HFFc6 (cell line): Measurements from ENCODE around the gene APBB2. TPM values are rescaled to one million over a fixed set of nuclear protein-coding genes. Genes with fewer than 3 reads are reported as not detected.

Experiments
- DNase-seq: peaks from one replicate; pipeline ENCODE4 v3.0.0-alpha.2; 2018
- H3K27ac Mint-ChIP-seq: 2 replicates; pipeline ENCODE4 v1.8.0; 2020; ENCODE audit warnings: mild to moderate bottlenecking, mixed read lengths
- H3K27me3 Mint-ChIP-seq: 2 replicates; pipeline ENCODE4 v1.8.0; 2021; ENCODE audit warnings: mild to moderate bottlenecking, moderate library complexity, mixed read lengths; ENCODE audit not compliant: insufficient read depth
- H3K36me3 Mint-ChIP-seq: 2 replicates; pipeline ENCODE4 v1.8.0; 2021; ENCODE audit warnings: low read depth, mixed read lengths
- H3K4me1 Mint-ChIP-seq: 2 replicates; pipeline ENCODE4 v1.8.0; 2020; ENCODE audit warnings: low read depth, mixed read lengths
- H3K4me3 Mint-ChIP-seq: 2 replicates; pipeline ENCODE4 v1.8.0; 2020; ENCODE audit warnings: mild to moderate bottlenecking, moderate library complexity, mixed read lengths
- H3K9me3 Mint-ChIP-seq: 2 replicates; pipeline ENCODE4 v1.8.0; 2020; ENCODE audit warnings: mild to moderate bottlenecking, mixed read lengths
- total RNA-seq, 6 experiments: library from RNA; stranded (reverse); fragmentation: NEBNext Ultra II Directional; extraction: Animal tissue kit (Norgen Biotek cat#: 25700); gene quantifications; 2 replicates in 1 of 6; 3 replicates in 5 of 6; pipeline ENCODE4 v1.2.3, GENCODE V29; 2021
- TF ChIP-seq, protein P1 (sequence below): fragments of 200-600 bp; sonication (generic); IDR thresholded peaks from 2 replicates; pipeline ENCODE4 v1.5.0; 2021; ENCODE audit warnings: antibody characterized with exemption, mild to moderate bottlenecking

APBB2 gene
- total RNA-seq, 6 experiments from 2014 or later: 32.4 to 45.5 (median 35.8) TPM

DNA sequence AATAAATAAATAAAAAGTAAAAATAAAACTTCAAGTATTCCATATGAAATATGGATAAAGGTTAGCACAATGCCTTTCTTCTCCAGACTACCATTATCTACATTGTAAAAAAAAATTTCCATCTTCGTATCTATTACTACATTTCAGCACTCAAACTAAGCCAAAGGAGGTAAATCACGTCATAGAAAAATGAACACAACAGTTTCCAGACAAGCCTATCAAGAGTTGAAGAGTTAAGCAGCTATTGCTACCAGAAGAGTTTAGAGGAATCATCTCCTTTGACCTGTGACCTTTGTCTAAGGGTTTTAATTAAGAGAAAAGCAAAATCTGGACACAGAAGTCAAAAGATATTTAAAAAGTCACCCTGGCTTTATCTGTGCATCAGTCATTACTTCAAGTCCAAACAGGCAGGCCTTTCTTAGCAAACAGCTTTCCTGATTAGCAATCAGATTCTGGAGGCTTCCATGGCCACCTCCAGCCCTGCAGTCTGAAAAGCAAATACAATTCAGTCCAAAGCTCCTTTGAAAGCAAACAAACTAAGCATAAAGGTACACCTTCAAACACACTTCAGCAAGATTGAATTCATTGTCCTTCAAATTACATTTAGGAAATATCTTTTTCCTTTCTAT, 82.2 kb downstream of the APBB2 start:
- TF ChIP-seq, protein P1, sequence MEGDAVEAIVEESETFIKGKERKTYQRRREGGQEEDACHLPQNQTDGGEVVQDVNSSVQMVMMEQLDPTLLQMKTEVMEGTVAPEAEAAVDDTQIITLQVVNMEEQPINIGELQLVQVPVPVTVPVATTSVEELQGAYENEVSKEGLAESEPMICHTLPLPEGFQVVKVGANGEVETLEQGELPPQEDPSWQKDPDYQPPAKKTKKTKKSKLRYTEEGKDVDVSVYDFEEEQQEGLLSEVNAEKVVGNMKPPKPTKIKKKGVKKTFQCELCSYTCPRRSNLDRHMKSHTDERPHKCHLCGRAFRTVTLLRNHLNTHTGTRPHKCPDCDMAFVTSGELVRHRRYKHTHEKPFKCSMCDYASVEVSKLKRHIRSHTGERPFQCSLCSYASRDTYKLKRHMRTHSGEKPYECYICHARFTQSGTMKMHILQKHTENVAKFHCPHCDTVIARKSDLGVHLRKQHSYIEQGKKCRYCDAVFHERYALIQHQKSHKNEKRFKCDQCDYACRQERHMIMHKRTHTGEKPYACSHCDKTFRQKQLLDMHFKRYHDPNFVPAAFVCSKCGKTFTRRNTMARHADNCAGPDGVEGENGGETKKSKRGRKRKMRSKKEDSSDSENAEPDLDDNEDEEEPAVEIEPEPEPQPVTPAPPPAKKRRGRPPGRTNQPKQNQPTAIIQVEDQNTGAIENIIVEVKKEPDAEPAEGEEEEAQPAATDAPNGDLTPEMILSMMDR: no peak
- peaks cover 53% of the 10 kb centered on the region for H3K4me1 Mint-ChIP-seq
- no peak overlapping the region for H3K4me3 Mint-ChIP-seq
- DNase-seq: no peak
- H3K9me3 Mint-ChIP-seq: no peaks in the 10 kb centered on the region
- peaks cover under 1% of the 10 kb centered on the region; the same call in 1 of the 2 replicates for H3K36me3 Mint-ChIP-seq
- peaks cover 2% of the 10 kb centered on the region for H3K27me3 Mint-ChIP-seq
- H3K27ac Mint-ChIP-seq: 0 out of 2 replicates have a peak overlapping the region, but pooled peaks have one; percentile 13

DNA sequence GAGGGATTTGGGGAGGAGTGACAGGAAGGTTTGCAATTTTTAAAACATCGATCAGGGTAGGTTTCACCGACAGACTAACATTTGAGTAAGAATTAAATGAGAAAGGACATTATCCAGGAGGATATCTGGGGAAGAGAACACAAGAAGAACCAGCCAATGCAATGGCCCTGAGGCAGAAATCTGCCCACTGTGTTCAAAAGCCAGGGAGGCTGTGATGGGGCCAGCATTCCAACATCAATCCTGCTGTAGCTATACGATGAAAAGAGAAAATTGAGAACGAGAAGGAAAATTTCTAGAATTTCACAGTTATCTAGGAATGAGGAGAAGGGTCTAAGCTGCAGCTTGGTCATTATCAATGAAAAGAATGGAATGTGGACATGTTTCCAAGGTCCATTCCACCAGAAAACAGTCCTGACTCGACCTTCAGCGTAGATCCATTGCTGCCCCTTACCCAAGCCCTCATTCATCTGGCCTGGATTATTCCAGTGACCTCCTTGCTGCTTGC, 84.4 kb downstream of the APBB2 start:
- Mint-ChIP-seq H3K9me3 (no peaks in the 10 kb centered on the region), H3K27ac (no peak overlapping the region; the same call in 1 of the 2 replicates), H3K36me3 (no peaks in the 10 kb centered on the region), H3K4me3 (no peak overlapping the region), H3K4me1 (peaks cover 50% of the 10 kb centered on the region), H3K27me3 (peaks cover 2% of the 10 kb centered on the region)
- DNase-seq: no peak
- TF ChIP-seq, protein P1: no peak

DNA sequence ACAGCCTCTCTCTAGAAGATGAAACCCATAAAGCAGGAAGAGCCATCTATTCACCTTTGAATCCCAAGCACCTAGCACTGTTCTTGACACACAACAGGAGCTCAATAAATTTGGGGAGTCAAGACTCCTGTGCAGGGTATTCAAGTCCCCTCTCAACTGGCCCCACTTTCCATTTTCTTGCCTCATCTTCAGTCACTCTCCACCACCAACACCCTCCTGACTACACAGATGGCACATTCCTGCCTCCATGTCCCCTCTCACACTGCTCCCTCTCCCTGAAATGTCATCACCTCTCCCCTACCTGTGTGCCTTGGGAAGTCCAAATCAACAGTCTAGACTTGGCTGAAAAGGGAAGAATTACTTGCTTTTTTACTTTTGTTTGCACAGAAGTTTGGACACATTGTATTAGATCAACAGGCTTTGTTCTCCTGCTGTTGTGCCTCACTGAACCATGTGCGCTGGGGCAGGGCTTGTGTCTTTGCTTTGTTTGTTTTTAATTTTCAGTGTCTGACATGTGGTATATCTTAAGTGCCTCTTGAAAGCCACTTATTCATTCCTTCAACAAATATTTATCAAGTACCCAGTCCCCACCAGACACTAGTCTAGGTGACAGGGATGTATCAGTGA, 85.1 kb downstream of the APBB2 start:
- TF ChIP-seq, protein P1: no peak

DNA sequence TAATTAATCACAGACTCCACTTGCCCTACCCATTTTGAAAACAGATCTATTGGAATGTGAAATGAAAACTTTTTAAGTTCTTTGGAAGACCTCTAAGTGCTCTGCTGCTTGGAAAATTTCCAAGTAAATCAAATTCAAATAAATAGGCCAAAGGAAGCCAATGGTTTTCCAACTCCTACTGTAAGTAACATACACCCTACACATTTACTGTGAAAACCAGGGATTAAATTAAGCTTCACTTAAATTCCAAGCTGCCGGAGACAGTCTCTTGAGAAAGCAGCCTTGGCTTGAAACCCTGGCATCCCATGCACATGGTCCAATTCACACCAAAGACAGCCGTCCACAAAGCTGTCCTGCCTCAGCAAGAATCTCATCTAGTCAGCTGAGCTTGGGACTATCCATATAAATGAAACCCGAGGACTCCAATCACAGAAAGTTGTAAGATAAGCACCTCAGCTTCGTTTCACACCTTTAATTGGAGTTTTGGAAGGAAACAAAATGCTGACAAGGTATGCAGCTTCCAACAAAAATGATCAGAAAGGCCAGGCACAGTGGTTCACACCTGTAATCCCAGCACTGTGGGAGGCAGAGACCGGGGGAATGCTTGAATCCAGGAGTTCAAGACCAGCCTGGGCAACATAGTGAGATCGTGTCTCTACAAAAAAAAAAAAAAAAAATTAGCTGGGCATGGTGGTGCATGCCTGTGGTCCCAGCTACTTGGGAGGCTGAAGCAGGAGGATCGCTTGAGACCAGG, 88.6 kb downstream of the APBB2 start:
- Mint-ChIP-seq H3K9me3 (no peaks in the 10 kb centered on the region), H3K4me3 (peak overlapping the region; percentile 27; the same call in 1 of the 2 replicates), H3K27ac (peak overlapping the region; percentile 44), H3K36me3 (no peaks in the 10 kb centered on the region), H3K4me1 (peaks cover 36% of the 10 kb centered on the region), H3K27me3 (peaks cover under 1% of the 10 kb centered on the region)
- DNase-seq: no peak
- TF ChIP-seq, protein P1: no peak

More for the DNA sequence above, 85.1 kb downstream of the APBB2 start:
- no peaks in the 10 kb centered on the region for H3K9me3 Mint-ChIP-seq
- DNase-seq: no peak
- no peak overlapping the region for H3K4me3 Mint-ChIP-seq
- peaks cover 2% of the 10 kb centered on the region for H3K27me3 Mint-ChIP-seq
- H3K4me1 Mint-ChIP-seq: peaks cover 50% of the 10 kb centered on the region
- no peaks in the 10 kb centered on the region for H3K36me3 Mint-ChIP-seq
- H3K27ac Mint-ChIP-seq: no peak overlapping the region

DNA sequence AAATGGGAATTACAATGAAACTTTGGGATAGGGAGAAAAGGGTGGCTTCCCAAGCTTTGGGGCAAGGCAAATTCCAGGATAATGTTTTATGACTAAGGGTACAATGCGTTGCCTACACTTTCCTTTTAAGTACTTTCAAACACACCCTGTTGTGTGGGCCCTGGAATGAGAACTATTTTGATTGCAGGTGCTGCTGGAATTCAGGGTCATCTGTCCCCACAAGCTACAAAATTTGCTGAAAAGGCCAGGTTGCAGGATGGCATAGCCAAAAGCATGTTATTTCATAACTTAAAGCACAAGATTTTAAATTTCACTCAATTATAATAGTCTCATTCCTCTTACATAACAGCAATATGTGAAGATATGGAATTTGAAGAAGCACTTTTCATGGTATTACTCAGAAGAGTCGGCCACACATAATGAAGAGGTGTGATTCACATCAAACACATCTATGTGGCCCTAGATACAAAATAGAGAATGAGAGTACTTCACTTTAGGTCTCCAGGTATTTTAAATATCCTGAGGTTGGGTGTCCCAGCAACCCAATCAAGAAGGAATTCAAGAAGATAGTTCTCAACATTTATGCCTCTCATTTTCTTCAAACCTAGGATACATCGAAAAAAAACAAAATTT, 89.3 kb downstream of the APBB2 start:
- H3K4me1 Mint-ChIP-seq: peaks cover 31% of the 10 kb centered on the region
- H3K27ac Mint-ChIP-seq: peak overlapping the region; percentile 72
- TF ChIP-seq, protein P1: no peak
- no peak for DNase-seq
- peaks cover 4% of the 10 kb centered on the region; the same call in 1 of the 2 replicates for H3K27me3 Mint-ChIP-seq
- H3K36me3 Mint-ChIP-seq: no peaks in the 10 kb centered on the region
- no peaks in the 10 kb centered on the region for H3K9me3 Mint-ChIP-seq
- peak overlapping the region; percentile 27 for H3K4me3 Mint-ChIP-seq
